ENCODE data around the gene FSTL4. TPM values are rescaled to one million over a fixed set of nuclear protein-coding genes. Genes with fewer than 3 reads are reported as not detected.

The FSTL4 gene
- total and polyA plus RNA-seq, 5 experiments from 2014 or later = 1.5 to 1.6 TPM; not detected in 3

DNA sequence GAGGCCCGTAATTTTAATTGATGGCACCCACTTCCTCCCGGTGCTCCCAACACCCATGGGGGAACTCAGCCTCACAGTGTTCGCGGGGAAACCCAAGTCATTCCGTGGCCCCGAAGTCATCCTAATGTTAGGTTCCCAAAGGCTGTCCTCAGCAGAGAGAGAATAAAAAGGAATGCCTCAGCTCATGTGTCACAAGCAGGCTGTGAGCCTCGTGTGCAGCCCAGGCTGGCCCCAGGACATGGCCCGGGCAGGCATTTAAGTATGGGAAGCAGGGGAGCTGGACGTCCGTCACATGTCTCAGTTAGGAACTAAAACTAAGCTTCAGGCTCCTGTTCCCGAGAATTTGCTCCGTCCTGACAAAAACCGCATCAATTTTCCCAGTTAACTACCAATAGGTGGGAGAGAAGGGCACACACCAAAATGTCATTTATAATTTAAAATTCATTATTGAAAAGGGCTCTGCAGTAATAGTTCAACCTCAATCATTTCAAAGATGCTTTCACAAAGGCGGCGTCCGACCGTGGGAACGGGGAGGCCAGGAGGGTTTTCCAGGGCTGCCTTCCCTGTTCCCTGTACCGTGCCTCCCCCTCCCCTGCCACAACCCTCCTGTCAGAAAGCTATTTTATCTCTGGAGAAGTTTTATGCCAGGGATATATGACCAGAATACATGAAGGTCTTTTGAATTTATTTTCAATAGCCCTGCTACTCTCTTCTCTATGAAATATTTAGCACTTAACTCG is 137.3 kb downstream of the FSTL4 start:
- no peaks in the 10 kb centered on the region for H3K36me3 Mint-ChIP-seq
- POLR2A ChIA-PET = no interaction called here
- no peak for DNase-seq
- peak overlapping the region in 1 of 10 donors; percentile 42 for H3K27ac Mint-ChIP-seq
- no peak for ATAC-seq
- H3K9me3 Mint-ChIP-seq = no peaks in the 10 kb centered on the region
- H3K27me3 Mint-ChIP-seq = peaks cover 4 to 20% (median 6%) of the 10 kb centered on the region in 5 donors
- H3K4me1 Mint-ChIP-seq = peaks cover 0 to 8% (median 0%) of the 10 kb centered on the region in 4 donors
- no peak overlapping the region for H3K4me3 Mint-ChIP-seq

DNA sequence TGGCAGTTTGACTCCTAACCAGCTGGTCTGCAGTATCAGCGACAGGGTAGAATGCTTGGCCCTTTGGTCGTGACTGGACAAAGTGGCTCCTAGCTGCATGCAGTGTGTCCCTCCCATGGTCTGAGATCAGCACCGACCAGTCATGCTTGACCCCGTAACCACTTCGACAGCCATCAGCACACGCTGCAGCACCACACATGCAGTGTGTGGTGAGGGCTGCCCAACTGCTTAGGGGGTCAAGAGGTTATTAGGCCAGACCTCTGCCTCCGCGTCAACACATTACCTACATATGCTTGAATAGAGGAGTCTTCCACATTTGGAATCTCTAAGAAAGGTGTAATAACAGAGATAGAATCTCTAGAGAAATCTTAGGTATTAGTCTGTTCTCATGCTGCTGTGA is 139.1 kb downstream of the FSTL4 start:
- Mint-ChIP-seq H3K4me1 (peaks cover 0 to 11% (median 0%) of the 10 kb centered on the region in 4 donors), H3K4me3 (no peak overlapping the region), H3K36me3 (no peaks in the 10 kb centered on the region), H3K27ac (no peak overlapping the region), H3K27me3 (peaks cover 4 to 25% (median 7%) of the 10 kb centered on the region in 5 donors), H3K9me3 (no peaks in the 10 kb centered on the region)
- POLR2A ChIA-PET = no interaction called here
- no peak for DNase-seq
- ATAC-seq = no peak

DNA sequence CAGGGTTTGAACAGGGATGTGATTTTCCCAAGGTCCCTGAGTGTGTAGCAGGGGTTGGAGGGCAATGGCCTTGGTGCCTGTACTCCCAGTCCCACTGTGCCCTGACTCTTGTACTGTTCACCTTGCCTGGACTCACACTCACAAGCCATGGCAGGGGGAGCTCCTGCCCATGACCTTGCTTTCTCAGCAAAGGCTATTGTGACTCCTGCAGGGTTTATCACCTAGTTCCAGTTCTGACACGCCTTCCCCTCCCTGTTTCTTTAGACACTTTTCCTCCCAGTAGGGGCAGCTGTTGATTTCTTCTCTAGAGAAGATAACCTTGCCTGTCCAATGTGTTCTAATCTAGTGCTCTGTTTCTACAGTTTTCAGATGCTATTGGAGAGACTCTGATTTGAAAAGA is 139.5 kb downstream of the FSTL4 start:
- Mint-ChIP-seq H3K4me3 (no peak overlapping the region), H3K27me3 (peaks cover 4 to 25% (median 7%) of the 10 kb centered on the region in 5 donors), H3K4me1 (peaks cover 0 to 11% (median 0%) of the 10 kb centered on the region in 4 donors), H3K36me3 (no peaks in the 10 kb centered on the region), H3K27ac (peak overlapping the region in 1 of 10 donors; percentile 53), H3K9me3 (no peaks in the 10 kb centered on the region)
- no peak for DNase-seq
- POLR2A ChIA-PET = no interaction called here
- no peak for ATAC-seq

DNA sequence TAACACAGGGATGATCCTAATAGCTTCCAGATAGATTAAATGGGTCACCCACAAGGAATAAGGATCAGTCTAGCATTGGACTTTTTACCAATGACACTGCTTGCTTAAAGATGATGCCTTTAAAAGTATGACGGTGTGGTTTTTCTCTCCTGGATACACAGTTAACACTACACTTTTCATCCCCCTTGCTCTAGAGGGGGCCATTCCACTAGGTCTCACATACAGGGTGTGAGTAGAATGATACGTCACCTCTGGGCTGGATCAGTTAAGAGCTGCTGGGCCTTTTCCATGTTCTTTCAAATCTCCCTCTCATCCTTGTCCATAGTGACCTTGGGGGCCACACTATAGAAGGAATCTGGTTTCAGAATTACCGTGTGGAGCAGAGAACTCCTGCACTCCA is 140.6 kb downstream of the FSTL4 start:
- peaks cover 0 to 11% (median 0%) of the 10 kb centered on the region in 4 donors for H3K4me1 Mint-ChIP-seq
- H3K27ac Mint-ChIP-seq = no peak overlapping the region
- POLR2A ChIA-PET = no interaction called here
- DNase-seq = no peak
- peaks cover 4 to 25% (median 7%) of the 10 kb centered on the region in 5 donors for H3K27me3 Mint-ChIP-seq
- no peaks in the 10 kb centered on the region for H3K36me3 Mint-ChIP-seq
- no peaks in the 10 kb centered on the region for H3K9me3 Mint-ChIP-seq
- H3K4me3 Mint-ChIP-seq = no peak overlapping the region
- no peak for ATAC-seq

DNA sequence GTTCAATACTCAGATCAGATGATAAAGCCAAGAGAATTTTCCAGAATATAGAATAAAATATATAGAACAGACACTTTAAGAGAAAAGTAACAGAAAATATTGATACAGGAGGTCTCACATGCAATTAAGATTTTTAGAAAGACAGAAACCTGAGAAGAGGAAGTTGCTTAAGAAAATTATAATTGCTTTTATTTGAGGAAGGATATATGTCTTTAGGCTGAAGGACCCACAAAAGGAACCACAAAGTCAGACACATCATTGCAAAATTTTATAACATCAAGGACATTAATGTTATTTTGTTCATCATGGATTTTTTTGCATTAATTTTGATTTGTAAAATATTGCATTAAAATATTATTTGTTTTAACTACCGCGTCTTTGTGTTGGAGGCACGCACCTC is 141.5 kb downstream of the FSTL4 start:
- peaks cover 0 to 14% (median 3%) of the 10 kb centered on the region in 4 donors for H3K4me1 Mint-ChIP-seq
- H3K27ac Mint-ChIP-seq = no peak overlapping the region
- no peak overlapping the region for H3K4me3 Mint-ChIP-seq
- H3K27me3 Mint-ChIP-seq = peaks cover 2 to 25% (median 7%) of the 10 kb centered on the region in 5 donors
- no peak for DNase-seq
- no peaks in the 10 kb centered on the region for H3K9me3 Mint-ChIP-seq
- no peak for ATAC-seq
- no peaks in the 10 kb centered on the region for H3K36me3 Mint-ChIP-seq
- POLR2A ChIA-PET = no interaction called here

DNA sequence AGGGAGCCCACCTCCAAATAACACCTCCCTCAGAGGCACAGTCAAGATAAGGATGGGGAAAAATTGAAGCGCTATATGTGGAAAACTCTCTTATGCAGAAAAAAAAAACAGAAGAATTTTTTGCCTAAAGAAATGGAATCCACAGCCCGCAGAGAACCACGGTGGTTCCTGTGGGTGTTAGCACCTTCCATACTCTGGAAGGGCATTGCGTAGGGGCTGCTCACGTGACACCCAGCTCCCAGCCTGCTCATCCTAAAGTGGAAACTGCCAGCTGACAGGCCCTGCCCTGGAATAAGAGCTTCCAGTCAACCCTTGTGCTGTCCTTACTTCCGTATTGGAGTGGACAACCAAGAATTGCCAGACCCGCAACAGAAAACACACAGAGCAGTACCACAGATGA is 142.5 kb downstream of the FSTL4 start:
- Mint-ChIP-seq H3K4me1 (peaks cover 4 to 22% (median 9%) of the 10 kb centered on the region in 4 donors), H3K4me3 (no peak overlapping the region), H3K27me3 (peaks cover 2 to 25% (median 7%) of the 10 kb centered on the region in 5 donors), H3K9me3 (no peaks in the 10 kb centered on the region), H3K27ac (no peak overlapping the region), H3K36me3 (no peaks in the 10 kb centered on the region)
- ATAC-seq = no peak
- POLR2A ChIA-PET = no interaction called here
- no peak for DNase-seq

DNA sequence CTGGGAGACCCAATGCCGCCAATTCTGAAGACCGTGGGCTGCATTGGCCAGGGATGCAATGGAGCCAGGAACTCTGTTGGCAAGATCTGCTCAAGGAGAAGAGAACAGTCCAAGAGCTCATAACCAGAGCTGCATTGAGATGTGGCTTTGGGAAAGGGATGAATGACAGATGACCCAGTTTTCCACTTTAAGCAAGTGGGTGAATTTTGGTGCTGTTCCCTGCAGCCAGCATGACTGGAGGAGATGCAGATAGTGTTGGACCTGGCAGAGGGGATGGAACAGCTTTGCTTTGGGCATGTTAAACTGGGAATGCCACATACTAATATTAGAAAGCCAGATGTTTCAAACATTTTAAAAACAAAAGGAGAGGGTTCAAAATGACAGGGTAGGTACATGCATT is 143.1 kb downstream of the FSTL4 start:
- POLR2A ChIA-PET = no interaction called here
- Mint-ChIP-seq H3K36me3 (no peaks in the 10 kb centered on the region), H3K4me3 (no peak overlapping the region), H3K9me3 (no peaks in the 10 kb centered on the region), H3K4me1 (peaks cover 4 to 18% (median 9%) of the 10 kb centered on the region in 4 donors), H3K27ac (no peak overlapping the region), H3K27me3 (peaks cover 2 to 21% (median 7%) of the 10 kb centered on the region in 5 donors)
- DNase-seq (no peak), ATAC-seq (no peak)

DNA sequence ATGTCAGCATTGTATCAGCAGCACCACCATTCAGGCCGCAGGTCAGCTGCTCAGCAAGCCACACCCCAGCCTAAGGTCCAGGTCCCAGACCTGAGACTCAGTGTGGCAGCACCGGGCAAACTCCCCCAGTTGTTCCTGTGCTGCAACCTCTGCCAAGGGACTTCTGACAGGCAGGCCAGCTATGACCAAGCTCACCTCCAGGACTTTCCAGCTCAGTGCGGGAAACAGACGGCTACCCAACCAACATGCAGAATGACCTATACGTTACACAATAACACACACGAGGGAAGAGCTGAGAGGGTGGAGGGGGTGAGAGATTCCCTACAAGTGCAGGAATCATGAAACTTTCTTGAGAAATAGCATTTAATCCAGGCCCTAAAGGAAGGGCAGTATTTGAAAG is 143.7 kb downstream of the FSTL4 start:
- no peak overlapping the region for H3K4me3 Mint-ChIP-seq
- peaks cover 4 to 15% (median 9%) of the 10 kb centered on the region in 4 donors for H3K4me1 Mint-ChIP-seq
- peaks cover 2 to 16% (median 7%) of the 10 kb centered on the region in 5 donors for H3K27me3 Mint-ChIP-seq
- DNase-seq (no peak), ATAC-seq (no peak)
- POLR2A ChIA-PET = no interaction called here
- H3K36me3 Mint-ChIP-seq = no peaks in the 10 kb centered on the region
- H3K9me3 Mint-ChIP-seq = no peaks in the 10 kb centered on the region
- H3K27ac Mint-ChIP-seq = peak overlapping the region in 1 of 10 donors; percentile 16

DNA sequence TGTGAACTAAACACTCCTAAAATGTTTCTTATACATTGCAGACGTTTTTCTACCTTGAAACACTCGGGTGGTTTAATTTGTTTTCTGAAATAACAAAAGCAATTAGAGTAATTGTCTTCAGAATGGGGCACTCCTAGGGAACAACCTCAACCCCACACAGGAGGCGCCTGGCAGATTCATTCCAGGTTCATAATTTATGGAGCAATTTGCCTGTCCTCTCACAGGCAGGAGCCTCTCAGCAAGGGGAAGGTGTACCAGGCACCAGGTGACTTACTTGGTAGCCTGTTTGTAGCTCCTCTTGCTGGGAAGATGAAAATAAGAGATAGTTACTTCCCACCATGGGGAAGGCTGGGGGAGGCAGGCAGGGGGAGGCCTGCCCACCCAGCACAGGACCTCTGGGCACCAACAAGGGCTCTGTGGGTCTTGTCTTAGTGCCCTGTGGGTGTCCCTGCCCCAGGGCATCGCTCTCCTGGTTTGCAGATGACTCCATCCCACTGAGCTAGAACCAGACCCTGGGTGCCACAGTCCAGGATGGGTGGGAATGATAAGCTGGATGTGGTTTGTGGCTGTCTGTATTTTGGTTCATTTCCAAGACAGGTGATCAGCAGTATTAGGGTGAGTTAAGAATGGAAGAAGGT is 144.4 kb downstream of the FSTL4 start:
- Mint-ChIP-seq H3K4me3 (no peak overlapping the region), H3K4me1 (peaks cover 4 to 15% (median 9%) of the 10 kb centered on the region in 4 donors), H3K27ac (no peak overlapping the region), H3K9me3 (no peaks in the 10 kb centered on the region), H3K36me3 (no peaks in the 10 kb centered on the region), H3K27me3 (peaks cover 0 to 12% (median 4%) of the 10 kb centered on the region in 5 donors)
- DNase-seq (no peak), ATAC-seq (no peak)
- POLR2A ChIA-PET = no interaction called here

DNA sequence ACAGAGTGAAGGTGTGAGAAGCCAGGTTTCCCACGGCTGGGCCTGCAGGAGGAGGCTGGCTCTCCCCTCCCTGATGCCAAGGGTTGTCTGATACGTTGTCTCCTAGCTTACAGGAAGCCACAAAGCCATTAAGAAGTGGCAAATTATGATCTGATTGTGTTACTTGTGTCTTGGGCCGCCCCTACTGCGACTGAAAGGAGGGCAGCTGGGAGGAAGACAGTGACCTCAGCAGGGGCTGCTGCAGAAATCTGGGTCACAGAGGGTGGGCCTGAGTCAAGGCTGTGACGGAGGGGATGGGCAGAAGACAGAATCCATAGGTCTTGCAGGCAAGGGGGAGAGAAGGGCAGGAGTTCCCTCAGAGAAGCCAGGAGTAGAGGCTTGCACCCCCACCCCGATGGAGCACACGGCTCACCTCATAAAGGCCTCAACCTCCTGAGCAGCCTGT is 145.0 kb downstream of the FSTL4 start:
- Mint-ChIP-seq H3K4me3 (no peak overlapping the region), H3K27ac (no peak overlapping the region), H3K4me1 (peaks cover 4 to 15% (median 9%) of the 10 kb centered on the region in 4 donors), H3K36me3 (no peaks in the 10 kb centered on the region), H3K9me3 (no peaks in the 10 kb centered on the region), H3K27me3 (peaks cover 0 to 12% (median 4%) of the 10 kb centered on the region in 5 donors)
- DNase-seq = no peak
- ATAC-seq = peak in 1 of 2 donors; percentile 55
- POLR2A ChIA-PET = no interaction called here

DNA sequence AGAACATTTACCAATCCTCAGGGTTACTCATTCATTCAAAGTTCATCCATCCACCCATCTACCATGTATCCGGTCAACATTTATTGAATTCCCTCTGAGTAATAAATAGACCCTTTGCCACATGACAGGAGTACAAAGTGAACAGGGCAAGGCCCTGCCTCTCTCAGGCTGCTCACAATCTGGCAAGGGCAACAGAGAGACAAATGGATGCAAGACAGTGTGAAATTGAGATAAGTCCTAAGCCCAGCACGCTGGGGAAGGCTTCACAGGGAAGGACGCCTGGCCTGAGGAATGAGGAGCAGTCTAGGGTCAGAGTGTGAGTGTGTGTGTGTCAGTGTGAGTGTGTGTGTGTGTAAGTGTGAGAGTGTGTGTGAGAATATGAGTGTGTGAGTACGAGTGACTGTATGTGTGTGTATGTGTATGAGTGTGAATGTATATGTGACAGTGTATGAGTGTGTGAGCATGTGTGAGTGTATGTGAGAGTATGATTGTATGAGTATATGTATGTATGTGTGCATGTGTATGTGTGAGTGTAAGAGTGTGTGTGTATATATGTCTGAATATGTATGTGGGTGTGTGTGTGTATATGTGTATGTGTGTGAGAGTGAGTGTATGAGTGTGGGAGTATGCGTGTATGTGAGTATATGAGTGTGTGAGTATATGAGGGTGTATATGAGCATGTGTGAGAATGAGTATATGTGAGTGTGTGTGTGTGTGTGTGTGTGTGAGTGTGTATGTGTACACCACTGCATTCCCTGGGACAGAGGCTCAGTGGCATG is 145.6 kb downstream of the FSTL4 start:
- H3K9me3 Mint-ChIP-seq = no peaks in the 10 kb centered on the region
- H3K27ac Mint-ChIP-seq = no peak overlapping the region
- H3K4me3 Mint-ChIP-seq = no peak overlapping the region
- POLR2A ChIA-PET = no interaction called here
- ATAC-seq (peak in 1 of 2 donors; percentile 10), DNase-seq (no peak)
- H3K27me3 Mint-ChIP-seq = peaks cover 0 to 10% (median 2%) of the 10 kb centered on the region in 5 donors
- no peaks in the 10 kb centered on the region for H3K36me3 Mint-ChIP-seq
- peaks cover 4 to 15% (median 9%) of the 10 kb centered on the region in 4 donors for H3K4me1 Mint-ChIP-seq

DNA sequence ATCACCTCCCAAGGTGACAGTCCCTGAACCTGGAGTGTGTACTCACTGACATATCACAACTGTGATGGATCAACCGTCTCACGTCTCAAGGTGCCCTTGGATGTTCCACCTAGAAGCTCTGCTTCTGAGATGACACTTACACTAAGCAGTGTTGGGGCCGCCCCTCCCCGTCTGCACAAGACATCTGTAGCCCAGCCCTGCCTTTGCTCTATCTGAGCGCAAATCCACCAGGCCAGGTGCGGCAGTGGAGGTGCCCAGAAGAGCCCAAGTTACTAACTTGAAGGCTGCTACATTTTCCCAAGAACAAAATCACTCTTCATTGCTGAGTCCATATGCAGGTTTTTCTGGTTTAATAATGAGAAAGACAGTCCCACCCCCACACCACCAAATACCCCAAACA is 148.3 kb downstream of the FSTL4 start:
- POLR2A ChIA-PET = no interaction called here
- ATAC-seq = no peak

More for the DNA sequence above, 148.3 kb downstream of the FSTL4 start:
- no peaks in the 10 kb centered on the region for H3K36me3 Mint-ChIP-seq
- no peaks in the 10 kb centered on the region for H3K9me3 Mint-ChIP-seq
- no peak for DNase-seq
- no peak overlapping the region for H3K4me3 Mint-ChIP-seq
- no peak overlapping the region for H3K27ac Mint-ChIP-seq
- H3K4me1 Mint-ChIP-seq = peaks cover 4 to 15% (median 9%) of the 10 kb centered on the region in 4 donors
- H3K27me3 Mint-ChIP-seq = peaks cover 0 to 3% (median 1%) of the 10 kb centered on the region in 5 donors
